CD4-positive, alpha-beta T cell treated with Interleukin-21 for 1 hour (primary cell): ENCODE data around the gene CSF1R.

Experiments used
- DNase-seq: peaks from one replicate; pipeline ENCODE4 v3.0.0-alpha.2; 2020

The CSF1R gene

GRCh38 chr5:150085950-150086715 is at the start of gene CSF1R:
CSF1R (minus strand) TSS chr5:150086554; CDS start chr5:150086427, 127 bp downstream.
- no peak for DNase-seq

GRCh38 chr5:150135557-150136304 is 49.4 kb upstream of the CSF1R start:
- DNase-seq = no peak

GRCh38 chr5:150134198-150134588 is 47.8 kb upstream of the CSF1R start:
- DNase-seq = no peak

GRCh38 chr5:150133581-150134197 is 47.3 kb upstream of the CSF1R start:
- no peak for DNase-seq

- DNase-seq = no peak
These were observed 46.4 kb upstream of the CSF1R start for GRCh38 chr5:150132740-150133139.

GRCh38 chr5:150131978-150132694 is 45.8 kb upstream of the CSF1R start:
- DNase-seq = no peak

GRCh38 chr5:150131461-150131860 is 45.1 kb upstream of the CSF1R start:
- no peak for DNase-seq

GRCh38 chr5:150130493-150130922 is 44.2 kb upstream of the CSF1R start:
- no peak for DNase-seq

- DNase-seq = peak; percentile 40
These were observed 43.6 kb upstream of the CSF1R start for GRCh38 chr5:150129813-150130492.

GRCh38 chr5:150129454-150129812 is 43.1 kb upstream of the CSF1R start:
- no peak for DNase-seq

GRCh38 chr5:150126921-150127265 is 40.5 kb upstream of the CSF1R start:
- DNase-seq = no peak

GRCh38 chr5:150126199-150126920 is 40.0 kb upstream of the CSF1R start:
- no peak for DNase-seq

- no peak for DNase-seq
These were observed 39.0 kb upstream of the CSF1R start for GRCh38 chr5:150125334-150125733.

GRCh38 chr5:150124596-150124995 is 38.2 kb upstream of the CSF1R start:
- no peak for DNase-seq

- DNase-seq = no peak
These were observed 37.8 kb upstream of the CSF1R start for GRCh38 chr5:150124111-150124557.

- peak; percentile 2 for DNase-seq
These were observed 37.2 kb upstream of the CSF1R start for GRCh38 chr5:150123542-150123941.

GRCh38 chr5:150122536-150123481 is 36.5 kb upstream of the CSF1R start:
- DNase-seq = no peak

GRCh38 chr5:150122158-150122510 is 35.8 kb upstream of the CSF1R start:
- no peak for DNase-seq

- no peak for DNase-seq
These were observed 35.2 kb upstream of the CSF1R start for GRCh38 chr5:150121448-150122157.
